ENCODE results near the gene RECQL5. TPM values are rescaled to one million over a fixed set of nuclear protein-coding genes. Genes with fewer than 3 reads are reported as not detected.

The RECQL5 gene
- total RNA-seq, 4 donors from 2014 or later = 25.1 to 129 (median 80.3) TPM

DNA sequence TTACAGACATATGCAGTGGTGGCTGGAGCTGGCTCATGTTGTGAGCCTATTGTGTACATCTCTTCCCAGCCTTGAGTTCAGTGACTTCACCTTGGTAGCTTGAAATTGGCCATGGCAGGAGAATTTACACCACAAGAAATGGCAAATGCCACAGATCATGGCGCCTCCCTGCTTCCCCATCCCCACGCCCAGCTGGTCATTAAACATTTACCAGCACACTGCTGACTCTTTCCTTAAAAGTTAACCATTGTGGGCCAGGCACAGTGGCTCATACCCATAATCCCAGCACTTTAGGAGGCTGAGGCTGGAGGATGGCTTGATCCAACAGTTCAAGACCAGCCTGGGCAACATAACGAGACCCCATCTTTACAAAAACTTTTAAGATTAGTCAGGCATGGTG, 31.7 kb upstream of the RECQL5 start:
- Histone ChIP-seq H3K4me1 (peaks cover 10 to 58% (median 50%) of the 10 kb centered on the region in 4 donors), H3K27me3 (no peaks in the 10 kb centered on the region), H3K4me3 (no peak overlapping the region), H3K27ac (peak overlapping the region; percentile 87 to 91 (median 88)), H3K9me3 (no peaks in the 10 kb centered on the region), H3K36me3 (peaks cover 0 to 25% (median 16%) of the 10 kb centered on the region in 4 donors)
- TF ChIP-seq EP300 (IDR thresholded peaks at IDR 0.05; ENCODE audit: low read depth) = no peak
- no peak for TF ChIP-seq POLR2AphosphoS5 (IDR thresholded peaks at IDR 0.05)
- no peak for TF ChIP-seq POLR2A (IDR thresholded peaks at IDR 0.05)
- no peak for TF ChIP-seq CTCF (IDR thresholded peaks at IDR 0.05)
- DNase-seq = no peak
- 45 to 67% methylated on average over 3 of the region's 3 CpGs for WGBS, 2 donors (ENCODE audit: low coverage in 1 of 2)
- in situ Hi-C loops (cut with MboI; ENCODE audit: low pct_ligation_motif_present in 1 of 4, low pct_unique_long_range_greater_than_20kb in 1 of 4, low sequenced_read_pairs in 3 of 4) (no loop called here), intact Hi-C loops (cut with DNase I; ENCODE audit: low total_unique reads) (no loop called here)

DNA sequence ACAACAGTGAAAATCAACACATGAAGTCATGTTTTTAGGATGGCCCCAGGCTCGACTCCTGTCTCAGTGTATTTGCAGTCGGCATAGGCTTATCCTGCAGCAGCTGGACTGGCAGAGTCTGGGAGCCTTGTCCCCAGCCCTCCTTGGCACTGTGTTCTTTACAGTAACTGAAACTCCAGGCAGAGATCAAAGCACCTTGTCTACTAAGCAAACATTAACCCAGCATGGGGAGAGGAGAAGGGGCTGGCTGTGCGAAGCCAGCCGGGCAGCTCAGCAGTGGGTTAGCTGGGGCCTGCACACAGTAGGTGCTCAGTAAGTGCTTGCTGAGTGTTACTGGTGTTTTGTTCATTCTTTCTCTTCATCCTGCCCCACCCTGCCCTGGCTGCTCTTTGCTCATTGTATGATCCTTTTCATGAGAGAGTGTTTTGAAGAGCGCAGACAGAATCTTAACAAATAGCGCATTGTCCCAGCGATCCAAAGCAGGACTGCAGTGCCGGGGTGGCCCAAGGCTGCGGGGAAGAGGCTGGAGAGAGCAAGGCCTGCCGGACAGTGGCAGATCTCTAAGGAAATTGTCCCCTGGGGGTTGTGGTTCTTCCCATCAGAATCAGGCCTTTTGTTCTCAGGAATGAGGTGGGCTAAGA, 30.8 kb upstream of the RECQL5 start:
- TF ChIP-seq POLR2AphosphoS5 (IDR thresholded peaks at IDR 0.05) (peak in 1 of 3 donors; percentile 7), POLR2A (IDR thresholded peaks at IDR 0.05) (no peak), EP300 (IDR thresholded peaks at IDR 0.05; ENCODE audit: low read depth) (no peak), CTCF (IDR thresholded peaks at IDR 0.05) (no peak)
- H3K36me3 ChIP-seq = peaks cover 0 to 17% (median 13%) of the 10 kb centered on the region in 4 donors
- DNase-seq = peak; percentile 46
- peaks cover 10 to 66% (median 53%) of the 10 kb centered on the region in 4 donors for H3K4me1 ChIP-seq
- H3K4me3 ChIP-seq = no peak overlapping the region
- WGBS, 2 donors (ENCODE audit: low coverage in 1 of 2) = 22 to 46% methylated on average over 3 to 10 of the region's 10 CpGs
- in situ Hi-C loops (cut with MboI; ENCODE audit: low pct_ligation_motif_present in 1 of 4, low pct_unique_long_range_greater_than_20kb in 1 of 4, low sequenced_read_pairs in 3 of 4) (no loop called here), intact Hi-C loops (cut with DNase I; ENCODE audit: low total_unique reads) (no loop called here)
- no peaks in the 10 kb centered on the region for H3K9me3 ChIP-seq
- peak overlapping the region; percentile 87 to 91 (median 88) for H3K27ac ChIP-seq
- no peaks in the 10 kb centered on the region for H3K27me3 ChIP-seq

DNA sequence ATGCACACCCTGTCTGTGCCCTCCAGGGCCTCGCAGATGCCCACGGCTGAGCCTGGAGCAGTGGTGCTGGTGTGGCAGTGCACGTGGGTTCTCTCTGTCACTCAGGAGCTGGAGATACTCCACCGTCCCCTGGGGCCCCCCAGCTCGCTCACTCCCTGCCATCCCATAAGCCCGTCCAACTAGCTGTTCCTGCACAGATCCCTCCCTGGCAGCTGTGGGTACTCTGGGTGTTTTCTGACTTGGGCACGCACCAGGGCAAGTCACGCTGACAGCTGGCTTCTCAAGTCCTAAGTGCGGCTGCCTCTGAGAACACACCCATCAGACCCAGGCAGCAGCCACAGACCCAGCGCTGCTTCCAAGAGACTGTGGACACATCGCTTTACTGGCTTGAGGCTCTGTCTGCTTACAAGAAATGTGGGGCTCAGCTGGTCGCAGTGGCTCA, 28.9 kb upstream of the RECQL5 start:
- no peaks in the 10 kb centered on the region for H3K27me3 ChIP-seq
- H3K4me3 ChIP-seq = no peak overlapping the region
- TF ChIP-seq POLR2AphosphoS5 (IDR thresholded peaks at IDR 0.05) = peak; percentile 5 to 73 (median 64)
- TF ChIP-seq POLR2A (IDR thresholded peaks at IDR 0.05) = peak; percentile 53
- TF ChIP-seq CTCF (IDR thresholded peaks at IDR 0.05) = no peak
- in situ Hi-C loops (cut with MboI; ENCODE audit: low pct_ligation_motif_present in 1 of 4, low pct_unique_long_range_greater_than_20kb in 1 of 4, low sequenced_read_pairs in 3 of 4) = no loop called here
- peaks cover 0 to 6% (median 1%) of the 10 kb centered on the region in 4 donors for H3K36me3 ChIP-seq
- peak; percentile 74 for DNase-seq
- peaks cover 10 to 79% (median 55%) of the 10 kb centered on the region in 4 donors for H3K4me1 ChIP-seq
- no peaks in the 10 kb centered on the region for H3K9me3 ChIP-seq
- WGBS, 2 donors (ENCODE audit: low coverage in 1 of 2) = 65% methylated on average over 10 of the region's 12 CpGs; no CpG with 5 or more reads in 1 of the 2 donors
- H3K27ac ChIP-seq = peak overlapping the region; percentile 87 to 91 (median 88)
- intact Hi-C loops (cut with DNase I; ENCODE audit: low total_unique reads) = no loop called here

DNA sequence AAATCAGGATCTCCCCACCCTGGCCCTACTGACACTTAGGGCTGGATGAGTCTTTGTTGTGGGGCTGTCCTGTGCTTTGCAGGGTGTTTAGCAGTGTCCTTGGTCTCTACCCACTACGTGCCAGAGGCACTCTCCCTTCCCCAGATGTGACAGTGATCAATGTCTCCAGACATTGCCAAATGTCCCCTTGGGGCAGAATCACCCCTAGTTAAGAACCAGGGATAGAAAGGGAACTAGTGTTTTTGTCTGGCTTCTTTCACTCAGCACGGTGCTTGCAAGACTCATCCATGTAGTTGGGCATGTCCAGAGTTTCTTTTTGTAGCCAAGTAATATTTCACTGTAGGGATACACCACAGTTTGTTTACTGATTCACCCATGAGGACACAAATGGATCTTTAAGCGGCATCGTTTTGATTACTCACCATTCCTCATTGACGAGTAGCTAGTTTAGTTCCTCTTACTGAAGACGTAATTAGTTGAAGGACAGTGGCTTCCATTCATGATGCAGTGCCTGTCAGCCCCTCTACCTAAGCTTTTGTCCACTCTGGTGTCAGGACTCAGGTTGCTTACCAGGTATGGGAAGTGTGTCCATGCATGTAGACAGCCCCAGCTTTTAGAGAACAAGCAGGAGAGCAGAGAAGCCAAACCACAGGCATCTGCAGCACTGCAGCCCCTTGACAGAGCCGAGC, 28.3 kb upstream of the RECQL5 start:
- TF ChIP-seq EP300 (IDR thresholded peaks at IDR 0.05; ENCODE audit: low read depth) (no peak), CTCF (IDR thresholded peaks at IDR 0.05) (no peak), POLR2A (IDR thresholded peaks at IDR 0.05) (no peak), POLR2AphosphoS5 (IDR thresholded peaks at IDR 0.05) (no peak)
- no peaks in the 10 kb centered on the region for H3K9me3 ChIP-seq
- intact Hi-C loops (cut with DNase I; ENCODE audit: low total_unique reads) = no loop called here
- H3K27ac ChIP-seq = peak overlapping the region; percentile 87 to 91 (median 88)
- in situ Hi-C loops (cut with MboI; ENCODE audit: low pct_ligation_motif_present in 1 of 4, low pct_unique_long_range_greater_than_20kb in 1 of 4, low sequenced_read_pairs in 3 of 4) = no loop called here
- WGBS, 2 donors (ENCODE audit: low coverage in 1 of 2) = 39 to 75% methylated on average over 4 to 7 of the region's 7 CpGs
- H3K4me1 ChIP-seq = peaks cover 10 to 82% (median 55%) of the 10 kb centered on the region in 4 donors
- H3K36me3 ChIP-seq = no peaks in the 10 kb centered on the region
- no peak for DNase-seq
- no peaks in the 10 kb centered on the region for H3K27me3 ChIP-seq
- no peak overlapping the region for H3K4me3 ChIP-seq
